ENCODE measurements around the gene ATP8B4. TPM values are rescaled to one million over a fixed set of nuclear protein-coding genes. Genes with fewer than 3 reads are reported as not detected.

ATP8B4 gene
- total and polyA plus RNA-seq, 2 donors (not counting 1 experiment from before 2014, with no cell fraction given), result 3.5 to 19.5 TPM

DNA sequence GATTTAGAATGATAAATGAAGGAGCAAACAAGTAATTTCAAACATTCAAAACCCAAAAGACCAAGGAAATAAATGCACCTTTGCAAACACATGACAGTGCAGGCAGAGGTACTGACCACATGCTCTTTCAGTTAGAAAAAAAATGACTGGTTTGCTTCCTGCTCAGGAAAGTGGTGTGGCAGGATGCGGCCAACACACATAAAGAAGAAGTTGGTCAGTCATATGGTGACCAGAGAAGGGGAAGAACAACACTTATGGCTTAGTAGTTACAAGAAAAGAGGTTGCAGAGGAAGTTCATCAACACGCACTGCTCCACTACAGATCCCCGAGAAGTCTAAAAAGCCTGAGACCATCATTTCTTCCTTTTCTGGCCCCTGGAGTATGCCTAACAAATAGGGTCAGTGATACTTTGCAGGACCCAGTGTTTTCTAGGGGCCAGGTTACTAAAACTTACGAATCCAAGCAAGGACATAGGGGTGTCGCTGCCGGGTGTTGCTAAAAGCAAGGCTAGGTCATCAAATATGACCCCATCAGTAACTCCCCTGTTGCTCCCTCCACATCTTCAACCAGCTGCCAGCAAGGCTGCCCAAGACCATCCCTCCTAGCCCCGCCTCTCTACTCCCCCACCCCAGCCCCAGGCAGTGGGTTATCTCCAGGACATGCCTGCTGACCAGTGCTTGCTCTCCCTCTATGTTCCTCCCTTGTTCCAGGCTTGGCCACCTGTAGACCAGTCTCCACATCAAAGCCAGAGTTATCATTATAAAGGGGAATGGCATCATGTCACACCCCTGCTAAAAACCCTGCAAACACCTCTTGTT is 11.2 kb downstream of the ATP8B4 start:
- Histone ChIP-seq H3K27ac (ENCODE audit: insufficient read depth, low read length) (no peak overlapping the region), H3K4me3 (replicated peaks in 1 of 4; ENCODE audit: control extremely low read depth in 1 of 4, insufficient read depth in 1 of 4, low read depth in 3 of 4, low read length in 4 of 4) (no peak overlapping the region), H3K27me3 (ENCODE audit: control insufficient read depth, insufficient read depth, low read length) (no peaks in the 10 kb centered on the region), H2AFZ (ENCODE audit: low read length) (no peak overlapping the region), H4K20me1 (ENCODE audit: control insufficient read depth, extremely low read depth, insufficient read depth, low read length) (no peaks in the 10 kb centered on the region), H3K4me1 (ENCODE audit: control insufficient read depth, extremely low read depth, insufficient read depth, low read length) (no peaks in the 10 kb centered on the region), H3K9me3 (ENCODE audit: control insufficient read depth, insufficient read depth, low read depth, low read length) (no peaks in the 10 kb centered on the region), H3K36me3 (ENCODE audit: control insufficient read depth, insufficient read depth, low read length) (no peaks in the 10 kb centered on the region), H3K9ac (ENCODE audit: insufficient read depth, low read length) (no peak overlapping the region), H3K4me2 (ENCODE audit: extremely low read depth, insufficient read depth, low read length) (no peak overlapping the region), H3K79me2 (ENCODE audit: control insufficient read depth, insufficient read depth, low read length) (no peaks in the 10 kb centered on the region)
- TF ChIP-seq EZH2 (IDR thresholded peaks at IDR 0.05; ENCODE audit: low read length, missing control alignments), result no peak
- TF ChIP-seq, protein P1, sequence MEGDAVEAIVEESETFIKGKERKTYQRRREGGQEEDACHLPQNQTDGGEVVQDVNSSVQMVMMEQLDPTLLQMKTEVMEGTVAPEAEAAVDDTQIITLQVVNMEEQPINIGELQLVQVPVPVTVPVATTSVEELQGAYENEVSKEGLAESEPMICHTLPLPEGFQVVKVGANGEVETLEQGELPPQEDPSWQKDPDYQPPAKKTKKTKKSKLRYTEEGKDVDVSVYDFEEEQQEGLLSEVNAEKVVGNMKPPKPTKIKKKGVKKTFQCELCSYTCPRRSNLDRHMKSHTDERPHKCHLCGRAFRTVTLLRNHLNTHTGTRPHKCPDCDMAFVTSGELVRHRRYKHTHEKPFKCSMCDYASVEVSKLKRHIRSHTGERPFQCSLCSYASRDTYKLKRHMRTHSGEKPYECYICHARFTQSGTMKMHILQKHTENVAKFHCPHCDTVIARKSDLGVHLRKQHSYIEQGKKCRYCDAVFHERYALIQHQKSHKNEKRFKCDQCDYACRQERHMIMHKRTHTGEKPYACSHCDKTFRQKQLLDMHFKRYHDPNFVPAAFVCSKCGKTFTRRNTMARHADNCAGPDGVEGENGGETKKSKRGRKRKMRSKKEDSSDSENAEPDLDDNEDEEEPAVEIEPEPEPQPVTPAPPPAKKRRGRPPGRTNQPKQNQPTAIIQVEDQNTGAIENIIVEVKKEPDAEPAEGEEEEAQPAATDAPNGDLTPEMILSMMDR (conservative IDR thresholded peaks at IDR 0.05 in 1 of 2, IDR thresholded peaks at IDR 0.05 in 1 of 2; ENCODE audit: low read depth in 1 of 2, low read length in 2 of 2), result no peak
- no peak for DNase-seq (ENCODE audit: low read depth in 2 of 2)

DNA sequence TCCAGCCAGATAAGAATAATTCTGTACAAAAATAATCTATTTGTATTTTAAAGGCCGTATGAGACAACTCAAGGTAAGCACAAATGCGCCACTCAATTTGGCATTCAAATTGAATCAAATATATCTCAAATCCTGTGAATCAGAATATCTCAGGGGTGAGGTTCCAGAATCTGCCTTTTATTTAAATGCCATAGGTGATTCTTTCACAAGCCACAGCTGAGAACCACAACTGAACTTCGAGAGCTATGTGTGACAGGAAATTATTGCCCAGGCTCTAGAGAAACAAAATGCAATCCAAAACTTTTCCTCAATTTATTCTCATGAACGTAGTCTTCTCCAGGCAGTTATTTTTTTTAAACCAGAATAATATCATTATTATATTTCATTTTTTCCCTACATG is 11.9 kb downstream of the ATP8B4 start:
- H3K79me2 ChIP-seq (ENCODE audit: control insufficient read depth, insufficient read depth, low read length), result no peaks in the 10 kb centered on the region
- H3K9ac ChIP-seq (ENCODE audit: insufficient read depth, low read length), result no peak overlapping the region
- H3K4me3 ChIP-seq (replicated peaks in 1 of 4; ENCODE audit: control extremely low read depth in 1 of 4, insufficient read depth in 1 of 4, low read depth in 3 of 4, low read length in 4 of 4), result no peak overlapping the region
- no peak for TF ChIP-seq EZH2 (IDR thresholded peaks at IDR 0.05; ENCODE audit: low read length, missing control alignments)
- TF ChIP-seq, protein P1 (conservative IDR thresholded peaks at IDR 0.05 in 1 of 2, IDR thresholded peaks at IDR 0.05 in 1 of 2; ENCODE audit: low read depth in 1 of 2, low read length in 2 of 2), result no peak
- no peak for DNase-seq (ENCODE audit: low read depth in 2 of 2)
- no peaks in the 10 kb centered on the region for H3K27me3 ChIP-seq (ENCODE audit: control insufficient read depth, insufficient read depth, low read length)
- H3K4me2 ChIP-seq (ENCODE audit: extremely low read depth, insufficient read depth, low read length), result no peak overlapping the region
- H3K9me3 ChIP-seq (ENCODE audit: control insufficient read depth, insufficient read depth, low read depth, low read length), result no peaks in the 10 kb centered on the region
- no peaks in the 10 kb centered on the region for H4K20me1 ChIP-seq (ENCODE audit: control insufficient read depth, extremely low read depth, insufficient read depth, low read length)
- H3K27ac ChIP-seq (ENCODE audit: insufficient read depth, low read length), result no peak overlapping the region
- H3K36me3 ChIP-seq (ENCODE audit: control insufficient read depth, insufficient read depth, low read length), result no peaks in the 10 kb centered on the region
- H3K4me1 ChIP-seq (ENCODE audit: control insufficient read depth, extremely low read depth, insufficient read depth, low read length), result no peaks in the 10 kb centered on the region
- H2AFZ ChIP-seq (ENCODE audit: low read length), result no peak overlapping the region

DNA sequence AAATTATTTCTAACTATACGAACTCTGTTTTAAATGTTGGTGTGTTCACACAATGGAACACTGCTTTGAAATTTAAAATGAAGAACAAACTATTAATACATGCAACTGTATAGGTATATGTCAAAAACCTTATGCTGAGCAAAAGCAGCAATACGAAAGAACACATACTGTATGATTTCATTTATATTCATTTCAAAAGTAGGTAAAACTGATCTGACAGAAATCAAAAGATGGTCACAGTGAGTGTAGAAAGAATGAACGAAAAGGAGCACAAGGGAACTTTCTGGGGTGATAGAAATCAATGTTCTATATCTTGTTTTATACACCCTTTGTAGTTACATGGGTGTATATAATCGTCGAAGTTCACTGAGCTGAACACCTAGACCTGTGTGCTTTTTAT is 12.6 kb downstream of the ATP8B4 start:
- Histone ChIP-seq H3K27me3 (ENCODE audit: control insufficient read depth, insufficient read depth, low read length) (no peaks in the 10 kb centered on the region), H3K36me3 (ENCODE audit: control insufficient read depth, insufficient read depth, low read length) (no peaks in the 10 kb centered on the region), H3K4me2 (ENCODE audit: extremely low read depth, insufficient read depth, low read length) (no peak overlapping the region), H4K20me1 (ENCODE audit: control insufficient read depth, extremely low read depth, insufficient read depth, low read length) (no peaks in the 10 kb centered on the region), H2AFZ (ENCODE audit: low read length) (no peak overlapping the region), H3K4me3 (replicated peaks in 1 of 4; ENCODE audit: control extremely low read depth in 1 of 4, insufficient read depth in 1 of 4, low read depth in 3 of 4, low read length in 4 of 4) (no peak overlapping the region), H3K4me1 (ENCODE audit: control insufficient read depth, extremely low read depth, insufficient read depth, low read length) (no peaks in the 10 kb centered on the region), H3K9me3 (ENCODE audit: control insufficient read depth, insufficient read depth, low read depth, low read length) (no peaks in the 10 kb centered on the region), H3K79me2 (ENCODE audit: control insufficient read depth, insufficient read depth, low read length) (no peaks in the 10 kb centered on the region), H3K27ac (ENCODE audit: insufficient read depth, low read length) (no peak overlapping the region), H3K9ac (ENCODE audit: insufficient read depth, low read length) (no peak overlapping the region)
- DNase-seq (ENCODE audit: low read depth in 2 of 2), result no peak
- TF ChIP-seq, protein P1 (conservative IDR thresholded peaks at IDR 0.05 in 1 of 2, IDR thresholded peaks at IDR 0.05 in 1 of 2; ENCODE audit: low read depth in 1 of 2, low read length in 2 of 2), result no peak
- no peak for TF ChIP-seq EZH2 (IDR thresholded peaks at IDR 0.05; ENCODE audit: low read length, missing control alignments)
